DOHH2 (cell line): ENCODE data around the gene CBFA2T3.

Experiments
- H3F3A ChIP-seq: fragments of 200-600 bp; sonication (generic), shearing (Covaris generic); 2 replicates; pipeline ENCODE4 v1.6.0; 2016; ENCODE audit warnings: antibody characterized with exemption, mild to moderate bottlenecking; ENCODE audit not compliant: control insufficient read depth, insufficient read depth
- H3K27ac ChIP-seq: fragments of 200-600 bp; sonication (generic); 2 replicates; pipeline ENCODE4 v1.5.1; 2014; ENCODE audit warnings: low read depth, mild to moderate bottlenecking, low read length, moderate library complexity
- H3K27me3 ChIP-seq: fragments of 200-600 bp; sonication (generic); 2 replicates; pipeline ENCODE4 v1.6.1; 2014; ENCODE audit warnings: mild to moderate bottlenecking, low read length, mixed read lengths; ENCODE audit not compliant: control insufficient read depth
- H3K36me3 ChIP-seq: fragments of 200-600 bp; sonication (generic); 2 replicates; pipeline ENCODE4 v1.6.1; 2014; ENCODE audit warnings: mild to moderate bottlenecking, low read length, moderate library complexity, mixed read lengths; ENCODE audit not compliant: control insufficient read depth
- H3K4me1 ChIP-seq: fragments of 200-600 bp; sonication (generic); 2 replicates; pipeline ENCODE4 v1.6.1; 2014; ENCODE audit warnings: mild to moderate bottlenecking, low read length, mixed read lengths; ENCODE audit not compliant: control insufficient read depth
- H3K4me2 ChIP-seq: fragments of 200-600 bp; sonication (generic); 2 replicates; pipeline ENCODE4 v1.6.0; 2014; ENCODE audit warnings: mild to moderate bottlenecking, low read length, moderate library complexity
- H3K4me3 ChIP-seq: fragments of 200-600 bp; sonication (generic); 2 replicates; pipeline ENCODE4 v1.5.1; 2014; ENCODE audit warnings: mild to moderate bottlenecking, low read length, mixed read lengths
- H3K79me2 ChIP-seq: fragments of 200-600 bp; sonication (generic); 2 replicates; pipeline ENCODE4 v1.6.1; 2014; ENCODE audit warnings: mild to moderate bottlenecking, low read length, mixed read lengths; ENCODE audit not compliant: control insufficient read depth
- H3K9me2 ChIP-seq: fragments of 200-600 bp; sonication (generic); replicated peaks from 2 replicates; pipeline ENCODE4 v1.6.1; 2014; ENCODE audit warnings: mild to moderate bottlenecking, low read length, mixed read lengths; ENCODE audit not compliant: control insufficient read depth
- H3K9me3 ChIP-seq: fragments of 200-600 bp; sonication (generic); 2 replicates; pipeline ENCODE4 v1.6.1; 2014; ENCODE audit warnings: antibody characterized with exemption, low read length, mixed read lengths; ENCODE audit not compliant: control insufficient read depth, insufficient read depth
- H4K20me1 ChIP-seq: fragments of 200-600 bp; sonication (generic); 2 replicates; pipeline ENCODE4 v1.6.0; 2014; ENCODE audit warnings: low read depth, mild to moderate bottlenecking, antibody characterized with exemption, low read length, moderate library complexity; ENCODE audit not compliant: control insufficient read depth, insufficient read depth
- CTCF ChIP-seq: fragments of 200-600 bp; sonication (generic); IDR thresholded peaks from one replicate; pipeline ENCODE4 v1.5.1; 2014; ENCODE audit warnings: antibody characterized with exemption, mild to moderate bottlenecking, low read depth, low read length; ENCODE audit not compliant: poor library complexity, severe bottlenecking
- EZH2phosphoT487 ChIP-seq: fragments of 200-600 bp; sonication (generic); IDR thresholded peaks from 2 replicates; pipeline ENCODE4 v1.6.1; 2017; ENCODE audit warnings: borderline replicate concordance, mild to moderate bottlenecking, antibody characterized with exemption, low read length, moderate library complexity, mixed read lengths

The CBFA2T3 gene

GRCh38 chr16:88929091-88929445, 47.9 kb downstream of the CBFA2T3 start:
- Histone ChIP-seq H3K4me1 (peaks cover 24% of the 10 kb centered on the region), H3K79me2 (peaks cover 96% of the 10 kb centered on the region), H3K27me3 (no peaks in the 10 kb centered on the region), H4K20me1 (peaks cover 6% of the 10 kb centered on the region; the same call in 1 of the 2 replicates), H3K36me3 (peaks cover 21% of the 10 kb centered on the region), H3F3A (no peaks in the 10 kb centered on the region), H3K27ac (no peak overlapping the region), H3K9me2 (no peaks in the 10 kb centered on the region), H3K4me2 (no peak overlapping the region), H3K4me3 (no peak overlapping the region), H3K9me3 (no peaks in the 10 kb centered on the region)
- TF ChIP-seq EZH2phosphoT487 (no peak), CTCF (no peak)

GRCh38 chr16:88928405-88929090, 48.5 kb downstream of the CBFA2T3 start:
- Histone ChIP-seq H3K27ac (no peak overlapping the region), H3K79me2 (peaks cover 96% of the 10 kb centered on the region), H3K4me3 (no peak overlapping the region), H3K4me1 (peaks cover 24% of the 10 kb centered on the region), H3K36me3 (peaks cover 20% of the 10 kb centered on the region), H3K27me3 (no peaks in the 10 kb centered on the region), H3K4me2 (no peak overlapping the region), H3F3A (no peaks in the 10 kb centered on the region), H3K9me3 (no peaks in the 10 kb centered on the region), H3K9me2 (no peaks in the 10 kb centered on the region), H4K20me1 (peaks cover 7% of the 10 kb centered on the region; the same call in 1 of the 2 replicates)
- TF ChIP-seq EZH2phosphoT487 (no peak), CTCF (no peak)

- Histone ChIP-seq H3K36me3 (peaks cover 20% of the 10 kb centered on the region), H3K9me2 (no peaks in the 10 kb centered on the region), H4K20me1 (peaks cover 16% of the 10 kb centered on the region; the same call in 1 of the 2 replicates), H3K4me3 (no peak overlapping the region), H3F3A (no peaks in the 10 kb centered on the region), H3K27me3 (no peaks in the 10 kb centered on the region), H3K79me2 (peaks cover 98% of the 10 kb centered on the region), H3K27ac (no peak overlapping the region), H3K4me1 (peaks cover 29% of the 10 kb centered on the region), H3K9me3 (no peaks in the 10 kb centered on the region), H3K4me2 (no peak overlapping the region)
- TF ChIP-seq CTCF = no peak
- no peak for TF ChIP-seq EZH2phosphoT487
Measured at GRCh38 chr16:88927661-88928060, 49.3 kb downstream of the CBFA2T3 start.
